ENCODE measurements around the gene TAF7L.
"Not testable (repeated sequence)": the region's sequence is repeated elsewhere in the genome, so short reads cannot be mapped to it uniquely, and the experiment has no call there.

- not testable (repeated sequence) for TF ChIP-seq EZH2 (IDR thresholded peaks at IDR 0.05; ENCODE audit: insufficient read depth, poor library complexity, severe bottlenecking); EZH2phosphoT487 (IDR thresholded peaks at IDR 0.05; ENCODE audit: insufficient read depth, low read depth)
These were observed 43.2 kb upstream of the TAF7L start for GRCh38 chrX:101334310-101334709.

All from GM23248 (cell line).